Measurements from ENCODE around the gene ABCC6.
"Not testable (repeated sequence)": the region's sequence is repeated elsewhere in the genome, so short reads cannot be mapped to it uniquely, and the experiment has no call there.

DNA sequence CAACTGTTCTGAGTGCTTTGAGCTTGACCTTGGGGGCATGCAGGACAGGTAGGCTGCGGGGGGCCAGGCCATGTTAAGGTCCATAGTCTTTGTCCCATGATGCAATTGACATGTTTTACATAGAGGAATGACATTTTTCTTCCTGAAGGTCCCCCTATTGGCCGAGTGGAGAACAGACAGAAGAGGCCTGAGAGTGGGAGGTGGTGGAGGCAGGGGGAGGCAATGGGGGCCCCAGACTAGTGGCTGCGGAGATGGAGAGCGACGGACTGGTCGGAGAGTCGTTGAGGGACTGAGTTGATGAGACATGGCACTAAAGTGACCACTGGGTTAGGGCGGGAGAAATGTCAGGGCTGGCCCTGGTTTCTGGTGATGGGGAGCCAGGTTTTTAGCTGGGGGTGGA lies 48.4 kb upstream of the ABCC6 start:
- TF ChIP-seq SPI1 (IDR thresholded peaks at IDR 0.05; ENCODE audit: borderline replicate concordance, low read depth); POLR2AphosphoS5 (IDR thresholded peaks at IDR 0.05; ENCODE audit: low read depth): not testable (repeated sequence)
- TF ChIP-seq, protein P1, sequence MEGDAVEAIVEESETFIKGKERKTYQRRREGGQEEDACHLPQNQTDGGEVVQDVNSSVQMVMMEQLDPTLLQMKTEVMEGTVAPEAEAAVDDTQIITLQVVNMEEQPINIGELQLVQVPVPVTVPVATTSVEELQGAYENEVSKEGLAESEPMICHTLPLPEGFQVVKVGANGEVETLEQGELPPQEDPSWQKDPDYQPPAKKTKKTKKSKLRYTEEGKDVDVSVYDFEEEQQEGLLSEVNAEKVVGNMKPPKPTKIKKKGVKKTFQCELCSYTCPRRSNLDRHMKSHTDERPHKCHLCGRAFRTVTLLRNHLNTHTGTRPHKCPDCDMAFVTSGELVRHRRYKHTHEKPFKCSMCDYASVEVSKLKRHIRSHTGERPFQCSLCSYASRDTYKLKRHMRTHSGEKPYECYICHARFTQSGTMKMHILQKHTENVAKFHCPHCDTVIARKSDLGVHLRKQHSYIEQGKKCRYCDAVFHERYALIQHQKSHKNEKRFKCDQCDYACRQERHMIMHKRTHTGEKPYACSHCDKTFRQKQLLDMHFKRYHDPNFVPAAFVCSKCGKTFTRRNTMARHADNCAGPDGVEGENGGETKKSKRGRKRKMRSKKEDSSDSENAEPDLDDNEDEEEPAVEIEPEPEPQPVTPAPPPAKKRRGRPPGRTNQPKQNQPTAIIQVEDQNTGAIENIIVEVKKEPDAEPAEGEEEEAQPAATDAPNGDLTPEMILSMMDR (IDR thresholded peaks at IDR 0.05; ENCODE audit: insufficient read depth, low read length): not testable (repeated sequence)
- TF ChIP-seq, protein P2, sequence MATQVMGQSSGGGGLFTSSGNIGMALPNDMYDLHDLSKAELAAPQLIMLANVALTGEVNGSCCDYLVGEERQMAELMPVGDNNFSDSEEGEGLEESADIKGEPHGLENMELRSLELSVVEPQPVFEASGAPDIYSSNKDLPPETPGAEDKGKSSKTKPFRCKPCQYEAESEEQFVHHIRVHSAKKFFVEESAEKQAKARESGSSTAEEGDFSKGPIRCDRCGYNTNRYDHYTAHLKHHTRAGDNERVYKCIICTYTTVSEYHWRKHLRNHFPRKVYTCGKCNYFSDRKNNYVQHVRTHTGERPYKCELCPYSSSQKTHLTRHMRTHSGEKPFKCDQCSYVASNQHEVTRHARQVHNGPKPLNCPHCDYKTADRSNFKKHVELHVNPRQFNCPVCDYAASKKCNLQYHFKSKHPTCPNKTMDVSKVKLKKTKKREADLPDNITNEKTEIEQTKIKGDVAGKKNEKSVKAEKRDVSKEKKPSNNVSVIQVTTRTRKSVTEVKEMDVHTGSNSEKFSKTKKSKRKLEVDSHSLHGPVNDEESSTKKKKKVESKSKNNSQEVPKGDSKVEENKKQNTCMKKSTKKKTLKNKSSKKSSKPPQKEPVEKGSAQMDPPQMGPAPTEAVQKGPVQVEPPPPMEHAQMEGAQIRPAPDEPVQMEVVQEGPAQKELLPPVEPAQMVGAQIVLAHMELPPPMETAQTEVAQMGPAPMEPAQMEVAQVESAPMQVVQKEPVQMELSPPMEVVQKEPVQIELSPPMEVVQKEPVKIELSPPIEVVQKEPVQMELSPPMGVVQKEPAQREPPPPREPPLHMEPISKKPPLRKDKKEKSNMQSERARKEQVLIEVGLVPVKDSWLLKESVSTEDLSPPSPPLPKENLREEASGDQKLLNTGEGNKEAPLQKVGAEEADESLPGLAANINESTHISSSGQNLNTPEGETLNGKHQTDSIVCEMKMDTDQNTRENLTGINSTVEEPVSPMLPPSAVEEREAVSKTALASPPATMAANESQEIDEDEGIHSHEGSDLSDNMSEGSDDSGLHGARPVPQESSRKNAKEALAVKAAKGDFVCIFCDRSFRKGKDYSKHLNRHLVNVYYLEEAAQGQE (IDR thresholded peaks at IDR 0.05; ENCODE audit: insufficient replicate concordance, low read depth): not testable (repeated sequence)
